ENCODE data around the gene SLC39A3. TPM values are rescaled to one million over a fixed set of nuclear protein-coding genes. Genes with fewer than 3 reads are reported as not detected.

SLC39A3 gene
- total RNA-seq, 1 donor from 2014 or later: 72.7 TPM

DNA sequence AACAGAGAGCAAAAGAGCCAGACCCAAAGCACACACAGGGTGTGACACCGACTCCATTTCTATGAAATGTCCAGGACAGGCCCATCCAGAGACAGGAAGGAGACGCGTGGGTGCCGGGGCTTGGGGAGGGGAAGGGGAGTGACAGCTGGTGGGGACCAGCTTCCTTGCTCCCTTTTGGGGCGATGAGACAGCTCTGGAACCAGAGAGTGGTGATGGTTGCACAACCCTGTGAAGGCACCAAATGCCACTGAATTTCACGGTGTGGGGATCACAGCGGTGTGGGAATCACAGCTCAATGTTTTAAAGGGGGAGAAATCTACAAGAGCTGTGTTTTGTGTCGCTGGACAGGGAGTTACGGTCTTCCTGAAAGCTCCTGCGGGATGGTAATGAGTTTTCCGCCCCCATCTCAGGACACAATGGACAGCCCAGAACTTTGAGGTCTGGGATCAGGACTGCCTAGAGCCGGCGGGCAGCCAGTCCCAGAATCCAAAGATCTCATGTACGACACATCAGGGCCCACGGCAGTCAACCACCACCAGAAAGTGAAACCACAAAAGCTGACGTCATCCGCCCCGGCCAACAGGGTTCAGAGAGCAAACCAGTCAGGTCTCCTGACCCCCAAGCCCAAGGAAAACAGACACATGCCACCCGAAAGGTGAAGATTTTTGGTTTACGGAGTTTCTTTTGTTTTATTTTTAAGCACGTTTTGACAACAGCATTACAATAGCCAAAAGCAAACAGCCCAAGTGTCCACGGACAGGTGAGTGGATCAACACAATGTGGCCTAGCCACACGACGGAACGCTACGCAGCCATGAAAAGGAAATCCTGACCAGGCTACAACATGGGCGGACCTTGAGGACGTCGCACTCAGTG, 36.0 kb upstream of the SLC39A3 start:
- H3K27me3 ChIP-seq: no peaks in the 10 kb centered on the region
- peaks cover 0 to 4% of the 10 kb centered on the region in 2 donors for H3K36me3 ChIP-seq
- H3K27ac ChIP-seq: peak overlapping the region; percentile 50 to 56
- peaks cover 0 to 5% of the 10 kb centered on the region in 2 donors for H3K4me1 ChIP-seq
- H3K4me3 ChIP-seq: peak overlapping the region in 1 of 2 donors; percentile 7
- intact Hi-C loops (cut with DNase I): no loop called here
- H3K9me3 ChIP-seq: no peaks in the 10 kb centered on the region
- TF ChIP-seq, protein P1, sequence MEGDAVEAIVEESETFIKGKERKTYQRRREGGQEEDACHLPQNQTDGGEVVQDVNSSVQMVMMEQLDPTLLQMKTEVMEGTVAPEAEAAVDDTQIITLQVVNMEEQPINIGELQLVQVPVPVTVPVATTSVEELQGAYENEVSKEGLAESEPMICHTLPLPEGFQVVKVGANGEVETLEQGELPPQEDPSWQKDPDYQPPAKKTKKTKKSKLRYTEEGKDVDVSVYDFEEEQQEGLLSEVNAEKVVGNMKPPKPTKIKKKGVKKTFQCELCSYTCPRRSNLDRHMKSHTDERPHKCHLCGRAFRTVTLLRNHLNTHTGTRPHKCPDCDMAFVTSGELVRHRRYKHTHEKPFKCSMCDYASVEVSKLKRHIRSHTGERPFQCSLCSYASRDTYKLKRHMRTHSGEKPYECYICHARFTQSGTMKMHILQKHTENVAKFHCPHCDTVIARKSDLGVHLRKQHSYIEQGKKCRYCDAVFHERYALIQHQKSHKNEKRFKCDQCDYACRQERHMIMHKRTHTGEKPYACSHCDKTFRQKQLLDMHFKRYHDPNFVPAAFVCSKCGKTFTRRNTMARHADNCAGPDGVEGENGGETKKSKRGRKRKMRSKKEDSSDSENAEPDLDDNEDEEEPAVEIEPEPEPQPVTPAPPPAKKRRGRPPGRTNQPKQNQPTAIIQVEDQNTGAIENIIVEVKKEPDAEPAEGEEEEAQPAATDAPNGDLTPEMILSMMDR (IDR thresholded peaks at IDR 0.05): no peak
- DNase-seq (ENCODE audit: low spot score in 2 of 2): peak; percentile 27 to 82

DNA sequence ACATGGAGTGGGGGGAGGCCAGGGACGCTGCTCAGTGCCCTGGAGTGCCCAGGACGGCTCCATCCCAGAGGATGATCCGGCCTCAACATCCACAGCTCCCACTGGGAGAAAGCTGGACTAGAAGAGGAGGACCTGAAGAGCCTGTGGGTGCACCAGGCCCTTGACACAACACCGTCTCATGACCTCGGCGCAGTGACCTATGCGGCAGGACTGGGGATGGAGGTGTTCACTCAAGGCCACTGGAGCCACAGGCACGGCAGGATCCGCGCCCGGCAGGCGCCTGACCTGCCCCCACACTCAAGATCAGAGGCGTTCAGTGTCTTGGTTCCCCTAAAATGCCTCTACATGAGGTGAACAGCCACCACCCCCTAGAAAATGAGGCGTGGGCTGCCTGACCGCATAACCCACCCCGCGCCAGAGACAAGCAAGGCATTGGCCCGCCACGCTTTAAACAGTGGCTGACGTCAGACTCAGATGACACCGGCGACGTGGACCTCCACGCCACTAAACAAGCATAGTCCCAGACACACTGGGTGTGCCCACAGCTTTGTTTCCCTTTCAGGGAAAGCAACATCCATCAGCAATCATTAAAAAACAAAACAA, 35.2 kb upstream of the SLC39A3 start:
- intact Hi-C loops (cut with DNase I): no loop called here
- TF ChIP-seq, protein P1 (IDR thresholded peaks at IDR 0.05): no peak
- Histone ChIP-seq H3K27ac (peak overlapping the region; percentile 50 to 56), H3K36me3 (peaks cover 0 to 8% of the 10 kb centered on the region in 2 donors), H3K4me3 (no peak overlapping the region), H3K27me3 (no peaks in the 10 kb centered on the region), H3K4me1 (peaks cover 0 to 8% of the 10 kb centered on the region in 2 donors), H3K9me3 (no peaks in the 10 kb centered on the region)
- no peak for DNase-seq (ENCODE audit: low spot score in 2 of 2)

DNA sequence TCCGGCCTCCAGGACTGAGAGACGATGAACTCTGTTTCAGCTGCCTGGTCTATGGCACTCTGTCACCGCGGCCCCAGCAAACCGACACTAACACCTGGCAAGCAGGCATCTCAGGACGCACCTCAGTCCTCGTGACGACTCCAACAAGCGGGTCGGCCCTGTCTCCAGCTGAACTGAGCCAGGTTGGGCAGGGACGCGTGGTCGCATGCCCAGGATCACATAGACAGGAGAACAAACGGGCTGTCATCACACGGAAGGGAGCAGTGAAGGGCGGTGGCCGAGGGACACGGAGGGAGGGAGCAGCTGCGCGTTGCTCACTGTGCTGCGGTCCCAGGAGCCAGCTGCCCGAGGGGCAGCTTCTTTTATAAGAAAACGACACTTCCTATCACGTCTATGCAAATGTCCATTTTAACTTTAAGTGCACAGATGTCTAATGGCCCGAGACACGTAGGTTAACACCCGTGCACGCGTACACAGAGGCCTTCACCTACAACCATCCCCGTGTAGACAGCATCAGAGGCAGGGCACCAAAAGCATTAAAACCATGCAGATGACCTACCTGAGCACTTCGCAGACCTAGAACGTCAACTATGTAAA, 34.4 kb upstream of the SLC39A3 start:
- Histone ChIP-seq H3K36me3 (peaks cover 0 to 8% of the 10 kb centered on the region in 2 donors), H3K4me3 (no peak overlapping the region), H3K27ac (no peak overlapping the region), H3K9me3 (no peaks in the 10 kb centered on the region), H3K27me3 (no peaks in the 10 kb centered on the region), H3K4me1 (peaks cover 0 to 9% of the 10 kb centered on the region in 2 donors)
- TF ChIP-seq, protein P1 (IDR thresholded peaks at IDR 0.05): no peak
- intact Hi-C loops (cut with DNase I): no loop called here
- DNase-seq (ENCODE audit: low spot score in 2 of 2): no peak

DNA sequence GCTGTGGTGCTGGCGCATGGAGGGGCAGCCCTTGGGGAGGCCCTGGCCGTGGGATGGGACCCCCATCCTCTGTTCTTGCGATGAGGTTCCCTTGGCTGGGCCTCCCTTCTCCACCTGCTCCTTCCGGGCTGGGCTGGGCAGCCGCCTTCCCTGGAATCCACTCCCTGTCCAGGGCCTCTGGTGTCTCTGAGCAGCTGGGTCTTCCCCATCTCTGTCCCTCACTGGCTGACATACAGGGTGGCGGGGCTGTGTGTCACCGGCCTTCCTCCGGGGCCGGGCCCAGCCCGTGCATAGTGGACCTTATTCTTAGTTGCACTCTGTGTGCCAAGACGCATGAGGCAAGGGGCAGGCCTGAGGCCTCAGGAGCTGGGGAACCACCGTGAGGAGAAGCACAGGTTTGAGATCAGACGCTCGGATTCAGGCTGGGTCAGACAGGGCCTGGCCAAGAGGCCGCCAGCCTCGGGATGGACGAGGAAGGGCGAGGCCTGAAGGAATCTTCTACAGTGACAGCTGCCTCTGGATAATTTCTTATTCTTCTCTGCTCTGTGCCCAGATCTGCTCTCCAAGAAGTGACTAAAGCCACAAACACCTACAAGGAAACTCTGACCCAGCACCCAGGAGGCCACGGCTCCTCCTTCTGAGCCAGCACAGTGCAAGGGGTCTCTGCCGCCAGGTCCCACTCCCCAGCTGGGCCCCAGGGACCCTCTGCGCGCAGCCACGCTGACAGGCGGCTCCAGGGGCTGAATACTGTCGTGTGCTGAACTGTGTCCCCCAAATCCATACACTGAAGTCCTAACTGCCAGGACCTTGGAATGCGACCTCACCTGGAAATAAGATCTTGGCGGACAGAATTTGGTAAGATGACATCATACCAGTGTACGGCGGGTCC, 32.2 kb upstream of the SLC39A3 start:
- DNase-seq (ENCODE audit: low spot score in 2 of 2): no peak
- H3K4me3 ChIP-seq: no peak overlapping the region
- H3K4me1 ChIP-seq: peaks cover 0 to 9% of the 10 kb centered on the region in 2 donors
- no peak overlapping the region for H3K27ac ChIP-seq
- H3K9me3 ChIP-seq: no peaks in the 10 kb centered on the region
- TF ChIP-seq, protein P1 (IDR thresholded peaks at IDR 0.05): no peak
- intact Hi-C loops (cut with DNase I): no loop called here
- no peaks in the 10 kb centered on the region for H3K27me3 ChIP-seq
- peaks cover 17 to 30% of the 10 kb centered on the region in 2 donors for H3K36me3 ChIP-seq

Data from ascending aorta (tissue), 2 donors.